SHP77 (cell line): ENCODE data around the gene SNX2.
"Not testable (repeated sequence)": the region's sequence is repeated elsewhere in the genome, so short reads cannot be mapped to it uniquely, and the experiment has no call there.

Experiments used
- DNase-seq, 2 experiments: peaks; one replicate each; lab custom pipeline; 2025; lab: John Stamatoyannopoulos, UW

The SNX2 gene

DNA sequence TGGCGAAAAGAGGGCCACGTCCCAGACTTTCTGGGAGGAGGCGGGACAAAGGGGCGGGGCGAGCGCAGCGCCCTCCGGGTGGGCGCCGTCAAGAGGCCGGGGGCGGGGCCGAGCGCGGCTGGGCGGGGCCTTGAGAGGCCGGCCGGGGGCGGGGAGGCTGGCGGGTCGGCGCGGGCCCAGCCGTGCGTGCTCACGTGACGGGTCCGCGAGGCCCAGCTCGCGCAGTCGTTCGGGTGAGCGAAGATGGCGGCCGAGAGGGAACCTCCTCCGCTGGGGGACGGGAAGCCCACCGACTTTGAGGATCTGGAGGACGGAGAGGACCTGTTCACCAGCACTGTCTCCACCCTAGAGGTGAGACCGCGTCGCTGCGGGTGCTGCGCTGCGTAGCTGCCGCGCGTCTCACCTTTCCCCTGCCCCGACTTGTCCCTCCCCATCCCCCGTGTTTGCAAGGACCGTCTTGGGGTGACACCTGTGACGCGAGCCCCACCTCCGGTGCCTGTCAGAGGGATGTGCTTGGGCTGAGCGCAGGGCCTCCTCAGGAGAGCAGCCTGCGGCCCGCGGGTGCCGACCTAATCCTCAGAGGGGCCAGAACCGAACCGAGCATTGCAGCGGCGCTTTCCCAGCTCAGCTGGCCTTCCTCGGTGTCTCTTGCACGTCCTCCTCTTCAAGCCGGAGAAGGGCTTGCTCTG lies at the start of gene SNX2:
SNX2 (plus strand) TSS at position 220 of the 689 bp plus-strand sequence; CDS start at position 244, 24 bp downstream.
- DNase-seq, result peak; percentile 80 to 84

- DNase-seq, result no peak
These were observed 47.8 kb upstream of the SNX2 start for GRCh38 chr5:122727112-122727541.

- DNase-seq, result no peak
These were observed 44.8 kb upstream of the SNX2 start for GRCh38 chr5:122730037-122730436.

GRCh38 chr5:122730456-122730855 lies 44.4 kb upstream of the SNX2 start:
- no peak for DNase-seq

DNA sequence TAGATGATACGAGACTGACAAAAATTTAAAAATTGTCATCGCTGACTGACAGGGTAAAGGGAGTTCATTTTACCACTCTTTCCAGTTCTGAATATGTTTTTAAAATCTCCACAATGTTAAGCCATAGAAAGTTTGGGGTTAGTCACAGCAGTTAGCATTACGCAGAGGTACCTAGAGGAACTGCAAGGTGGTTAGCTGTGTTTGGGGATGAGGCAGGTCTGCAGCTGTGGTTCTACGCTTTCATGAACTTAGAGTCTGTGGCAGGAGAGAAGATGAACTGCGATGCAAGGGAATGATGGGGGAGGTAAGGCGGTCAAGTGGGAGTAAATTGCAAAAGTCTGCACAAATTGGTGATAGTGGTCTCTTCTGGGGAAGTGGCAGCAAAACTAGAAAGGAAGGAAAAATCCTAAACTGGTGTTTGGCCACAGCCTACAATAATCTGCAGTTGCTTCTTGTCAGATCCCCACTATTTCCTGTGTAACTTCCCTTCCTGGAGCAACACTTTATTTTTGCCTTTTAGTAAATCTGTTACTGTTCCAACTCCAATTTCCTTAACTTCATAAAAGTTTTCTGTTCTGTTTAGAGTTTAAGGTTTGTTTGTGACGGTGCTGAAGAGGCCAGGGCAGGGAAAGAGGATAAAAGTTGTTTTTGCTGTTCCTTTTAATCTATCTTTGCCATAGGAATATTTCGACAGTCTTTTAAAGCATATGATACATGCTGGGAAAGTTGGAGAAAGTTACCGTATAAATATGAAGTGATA lies 38.6 kb upstream of the SNX2 start:
- no peak for DNase-seq

GRCh38 chr5:122738088-122738487 lies 36.8 kb upstream of the SNX2 start:
- no peak for DNase-seq

DNA sequence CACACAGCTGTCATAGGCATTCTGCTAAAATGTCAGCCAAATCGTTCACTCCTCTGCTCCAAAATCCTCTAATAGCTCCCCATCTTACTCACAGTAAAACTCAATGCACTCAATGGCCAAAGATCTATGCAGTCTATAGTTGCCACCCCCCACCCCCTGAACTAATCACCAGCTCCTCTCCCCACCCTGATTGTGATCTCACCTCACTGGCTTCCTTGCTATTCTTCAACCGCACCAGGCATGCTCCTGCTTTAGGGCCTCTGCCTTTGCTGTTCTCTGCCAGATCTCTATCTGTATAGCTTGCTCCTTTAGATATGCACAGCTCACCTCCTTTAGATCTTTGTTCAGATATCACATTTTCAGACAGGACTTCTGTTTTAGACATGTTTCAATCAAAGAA lies 33.2 kb upstream of the SNX2 start:
- no peak for DNase-seq

DNA sequence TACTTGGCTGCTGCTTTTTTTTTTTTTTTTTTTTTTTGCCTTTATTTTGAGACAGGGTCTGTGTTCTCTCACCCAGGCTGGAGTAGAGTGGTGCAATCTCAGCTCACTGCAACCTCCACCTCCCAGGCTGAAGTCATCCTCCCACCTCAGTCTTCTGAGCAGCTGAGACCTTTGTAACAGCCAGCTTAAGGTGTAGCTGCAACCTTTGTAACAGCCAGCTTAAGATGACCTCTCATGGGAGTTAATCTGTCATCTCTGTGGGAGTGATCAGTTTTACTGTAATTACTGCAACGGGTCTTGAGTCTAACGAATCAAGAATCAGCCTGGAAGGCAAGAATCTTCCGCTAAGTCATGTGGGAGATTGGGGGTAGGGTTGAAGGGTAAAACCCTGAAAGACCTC lies 31.6 kb upstream of the SNX2 start:
- DNase-seq, result no peak

DNA sequence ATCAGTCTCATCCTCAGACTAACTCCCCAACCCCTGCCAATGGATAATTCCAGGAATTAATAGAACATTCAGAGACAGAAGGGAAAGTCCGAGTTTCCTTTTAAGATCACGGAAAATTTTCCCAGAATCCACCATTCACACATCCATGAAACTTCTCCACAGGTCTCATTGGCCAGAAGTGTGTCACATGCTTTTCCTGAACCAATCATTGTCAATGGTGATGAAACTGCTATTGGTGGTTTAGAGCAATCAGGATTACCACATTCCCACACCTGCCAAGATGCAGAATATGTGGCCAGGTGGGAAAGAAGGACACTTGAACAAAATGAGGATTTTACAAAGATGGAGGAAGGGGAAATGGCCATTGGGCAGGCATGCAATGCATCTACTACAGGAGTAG lies 29.3 kb upstream of the SNX2 start:
- DNase-seq, result no peak

GRCh38 chr5:122749886-122750285 lies 25.0 kb upstream of the SNX2 start:
- no peak for DNase-seq

DNA sequence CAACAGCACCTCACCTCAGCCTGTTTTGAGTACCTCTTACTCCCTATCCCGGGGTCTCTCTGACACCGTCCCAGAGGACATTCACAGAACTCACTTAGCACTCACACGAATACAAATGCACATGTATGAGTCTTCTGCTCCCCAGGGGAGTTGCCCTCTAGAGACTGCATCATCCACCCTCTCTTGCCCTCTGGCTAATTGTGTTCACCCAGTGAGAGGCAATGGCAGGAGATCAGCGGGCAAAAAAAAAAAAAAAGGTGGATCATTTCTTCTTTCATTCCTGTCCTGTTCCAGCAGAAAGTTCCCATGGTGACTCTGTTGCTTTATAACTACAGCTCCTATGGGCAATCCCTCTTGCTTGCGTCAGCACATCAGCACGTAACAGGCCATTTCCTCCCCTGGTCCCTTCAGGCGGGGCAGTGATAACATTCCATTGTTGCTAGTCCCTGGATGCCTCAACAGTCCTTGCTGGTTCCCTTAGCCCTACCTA lies 23.5 kb upstream of the SNX2 start:
- DNase-seq, result no peak

DNA sequence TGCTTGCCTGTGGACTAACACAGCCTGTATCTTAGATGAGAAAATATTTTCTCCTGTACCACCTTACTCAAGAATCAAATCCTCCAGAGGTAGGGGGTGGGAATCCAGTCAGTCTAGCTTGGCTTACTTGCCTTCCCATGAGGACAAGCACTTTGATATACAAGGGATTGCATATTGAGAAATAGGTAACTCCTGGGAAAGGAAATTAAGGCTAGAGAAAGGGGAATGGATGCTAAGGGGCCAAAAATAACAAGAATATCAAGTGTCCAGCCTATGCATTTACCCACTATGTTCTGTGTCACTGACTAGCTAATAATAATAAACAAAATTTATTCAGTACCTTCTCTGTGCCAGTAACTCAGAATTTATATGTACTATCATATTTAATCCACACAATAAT lies 21.4 kb upstream of the SNX2 start:
- no peak for DNase-seq

DNA sequence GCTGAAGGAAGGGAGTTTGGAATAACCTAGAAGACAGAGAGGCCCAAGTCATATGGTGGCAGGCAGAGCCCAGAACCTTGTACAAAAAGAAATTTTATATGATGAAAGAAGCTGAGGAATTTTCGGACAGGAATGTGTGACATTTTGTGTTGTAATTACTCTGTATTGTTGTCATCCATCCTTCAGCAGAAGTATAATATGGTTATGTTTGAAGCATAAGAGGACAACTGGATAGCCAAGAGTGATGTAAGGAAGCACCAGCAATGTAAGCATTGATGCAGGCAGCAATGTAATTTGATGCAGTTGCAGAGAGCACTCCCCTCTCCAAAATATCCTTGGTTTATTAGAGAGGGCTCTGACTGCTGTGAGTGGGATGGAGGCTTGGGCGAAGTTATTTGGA lies 19.1 kb upstream of the SNX2 start:
- DNase-seq, result no peak

DNA sequence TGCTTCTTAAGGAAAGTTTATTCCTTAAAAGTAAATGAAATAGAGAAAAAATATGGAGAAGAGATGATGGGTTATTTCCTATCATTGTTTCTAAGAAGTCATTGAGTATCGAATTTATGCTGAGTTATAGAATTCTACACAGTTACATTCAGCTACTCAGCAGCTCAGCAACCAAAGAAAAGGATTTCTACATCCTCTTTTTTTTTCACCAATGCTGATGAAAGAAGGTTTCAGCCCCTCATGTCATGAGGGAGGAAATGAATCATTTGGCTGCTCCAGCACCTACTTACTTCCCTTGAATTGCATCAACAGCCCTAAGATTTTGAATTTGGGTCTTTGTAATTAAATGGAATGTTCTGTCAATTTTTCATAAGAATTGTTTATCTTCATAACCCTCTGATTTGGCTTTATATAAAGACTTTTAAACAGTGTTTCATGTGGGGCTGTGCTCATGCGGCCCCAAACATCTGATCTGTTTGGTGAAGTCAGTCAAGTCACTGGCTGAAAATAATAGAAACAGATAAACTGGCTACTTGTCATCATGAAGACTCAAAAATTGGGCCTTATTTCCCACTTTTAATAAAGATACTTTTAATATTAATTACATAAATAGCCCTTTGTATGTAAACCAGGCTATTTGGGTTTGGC lies 18.5 kb upstream of the SNX2 start:
- DNase-seq, result no peak

DNA sequence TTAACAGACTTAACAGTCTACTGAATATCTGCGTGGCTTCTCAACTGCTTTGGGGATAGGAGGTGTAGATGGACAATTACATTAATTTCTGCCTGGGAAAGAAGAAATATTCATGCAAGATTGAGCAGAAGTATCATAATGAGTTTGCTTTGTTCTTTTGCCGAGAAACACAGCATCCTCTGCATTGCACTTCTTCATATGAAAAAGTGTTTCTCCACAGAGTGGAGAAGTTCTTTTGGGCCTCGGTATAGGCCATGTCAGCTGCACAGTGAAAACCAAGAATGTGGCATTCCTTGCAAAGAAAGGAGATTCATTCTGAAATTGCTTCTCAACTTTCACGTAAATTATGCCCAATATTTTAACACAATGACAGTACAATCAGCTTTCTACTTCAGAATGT lies 17.6 kb upstream of the SNX2 start:
- DNase-seq, result no peak

DNA sequence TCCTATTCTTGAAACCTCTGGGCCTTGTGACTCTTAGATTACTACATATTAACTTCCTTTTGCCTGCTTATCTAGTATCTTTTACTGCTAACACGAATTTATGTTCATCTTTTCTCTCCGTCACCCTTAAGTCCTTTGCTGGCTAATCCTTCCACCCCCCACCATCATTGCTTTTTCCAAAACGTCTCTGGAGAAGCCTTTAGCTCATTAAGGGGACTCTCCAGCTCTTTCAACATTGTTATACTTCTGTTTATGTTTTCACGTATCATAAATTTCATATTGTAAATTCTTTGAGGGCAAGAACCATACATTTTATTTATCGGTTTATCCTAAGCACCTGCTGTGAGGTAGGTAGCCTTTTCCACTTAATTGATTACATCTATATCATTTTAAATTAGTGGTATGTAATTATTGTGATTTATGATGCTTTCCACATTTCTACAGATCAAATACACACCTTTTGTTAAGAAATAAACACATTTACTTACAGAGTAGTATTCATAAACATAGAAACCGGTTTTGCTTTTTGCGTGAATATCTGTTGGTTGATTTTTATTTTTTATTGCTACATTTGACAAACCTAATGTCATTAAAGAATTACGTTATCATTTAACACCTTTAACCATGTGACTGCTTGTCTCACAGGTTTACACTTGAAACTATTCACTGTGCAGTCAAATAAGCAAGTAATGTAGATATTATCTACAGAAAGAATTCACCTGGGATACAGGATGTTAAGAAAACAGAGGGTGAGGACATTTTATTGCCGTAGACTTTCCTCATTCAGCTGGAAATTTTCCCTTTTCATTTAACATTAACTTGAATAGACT lies 15.4 kb upstream of the SNX2 start:
- DNase-seq, result no peak

- DNase-seq, result no peak
These were observed 14.6 kb upstream of the SNX2 start for GRCh38 chr5:122760236-122760635.

DNA sequence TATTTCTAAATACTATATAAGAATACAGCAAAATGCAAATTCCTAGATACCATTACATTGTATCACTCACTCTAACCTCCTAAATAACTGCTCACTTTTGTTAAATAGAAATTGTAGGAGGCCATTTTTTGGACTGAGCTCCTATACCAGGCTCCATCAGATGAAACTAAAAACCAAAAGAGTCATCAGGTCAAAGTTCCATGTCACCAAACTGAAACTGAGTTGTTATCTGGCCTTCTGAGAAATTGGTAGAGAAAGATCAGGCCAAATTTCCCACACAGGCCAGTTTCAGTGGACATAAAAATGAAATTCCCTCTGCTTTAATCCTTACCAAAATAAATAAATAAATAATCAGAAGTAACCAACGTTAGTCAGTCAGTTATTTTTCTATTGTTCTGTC lies 13.8 kb upstream of the SNX2 start:
- no peak for DNase-seq

GRCh38 chr5:122761896-122762295 lies 13.0 kb upstream of the SNX2 start:
- DNase-seq, result not testable (repeated sequence)

DNA sequence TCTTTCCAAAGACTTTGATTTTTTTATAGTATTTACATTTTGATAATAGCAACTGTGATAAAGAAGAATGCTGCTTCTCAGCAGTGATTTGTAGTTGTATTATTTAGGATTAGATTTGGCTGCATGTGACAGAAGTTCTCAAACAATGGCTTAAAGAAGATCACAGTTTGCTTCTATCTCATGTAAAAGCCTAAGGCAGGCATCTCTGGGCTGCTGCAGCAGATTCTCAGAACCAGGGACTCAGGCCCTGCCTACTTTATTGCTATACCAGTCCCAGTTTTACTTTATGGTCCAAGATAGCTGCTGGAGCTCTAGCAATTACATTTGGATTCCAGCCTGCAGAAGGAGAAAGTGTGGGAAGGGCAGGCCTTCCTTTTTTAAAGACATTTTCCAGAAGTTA lies 8.8 kb upstream of the SNX2 start:
- no peak for DNase-seq

DNA sequence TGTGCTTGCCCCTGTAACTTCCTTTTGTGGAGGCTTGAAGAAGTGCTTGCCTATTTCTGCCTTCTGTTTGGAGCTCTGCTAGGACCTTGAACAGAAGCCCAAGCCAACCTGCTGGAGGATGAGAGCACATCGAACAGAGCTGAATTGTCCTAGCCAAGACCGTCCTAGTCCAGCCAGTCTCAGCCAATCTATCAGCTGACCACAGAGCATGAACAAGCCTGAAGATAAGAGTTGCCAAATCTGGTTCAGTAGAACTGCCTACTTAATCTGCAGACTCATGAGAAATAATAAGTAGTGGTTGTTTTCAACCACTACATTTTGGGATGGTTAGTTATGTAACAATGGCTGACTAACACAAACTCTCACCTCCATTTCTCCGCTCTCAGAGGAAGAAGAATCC lies 4.4 kb upstream of the SNX2 start:
- no peak for DNase-seq

DNA sequence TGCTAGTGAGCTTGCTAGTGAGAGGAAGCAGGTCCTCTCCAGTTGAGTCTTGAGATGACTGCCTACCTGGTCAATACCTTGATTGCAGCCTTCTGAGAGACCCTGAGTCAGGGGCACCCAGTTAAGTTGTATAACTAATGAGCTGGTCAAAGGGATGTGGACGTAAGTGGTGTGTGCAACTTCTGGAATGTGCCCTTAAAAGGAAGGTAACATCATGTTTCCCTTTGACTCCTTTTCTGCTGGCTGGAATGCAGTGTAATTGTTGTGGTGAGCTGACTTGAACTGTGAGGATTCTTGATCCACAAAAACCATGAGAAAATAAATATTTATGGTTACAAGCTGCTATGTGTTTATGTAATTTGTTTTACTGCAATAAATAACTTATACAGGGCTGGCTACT lies 2.4 kb upstream of the SNX2 start:
- no peak for DNase-seq
